ENCODE measurements around the gene NAT9.

NAT9 gene

GRCh38 chr17:74763565-74764387, 12.4 kb downstream of the NAT9 start:
- FAIRE-seq = no peak
- no peak for DNase-seq (ENCODE audit: low spot score)

- DNase-seq (ENCODE audit: low spot score) (no peak), FAIRE-seq (no peak)
Measured at GRCh38 chr17:74761931-74762330, 14.2 kb downstream of the NAT9 start.

- DNase-seq (ENCODE audit: low spot score) (no peak), FAIRE-seq (no peak)
Measured at GRCh38 chr17:74761419-74761818, 14.7 kb downstream of the NAT9 start.

- DNase-seq (ENCODE audit: low spot score) = no peak
- peak; percentile 56 for FAIRE-seq
Measured at GRCh38 chr17:74760404-74761105, 15.6 kb downstream of the NAT9 start.

GRCh38 chr17:74759941-74760340, 16.2 kb downstream of the NAT9 start:
- FAIRE-seq = no peak
- DNase-seq (ENCODE audit: low spot score) = no peak

- FAIRE-seq (peak; percentile 86), DNase-seq (ENCODE audit: low spot score) (no peak)
Measured at GRCh38 chr17:74759243-74759801, 16.8 kb downstream of the NAT9 start.

GRCh38 chr17:74758848-74759168, 17.3 kb downstream of the NAT9 start:
- DNase-seq (ENCODE audit: low spot score) (no peak), FAIRE-seq (peak; percentile 32)

GRCh38 chr17:74757931-74758847, 18.0 kb downstream of the NAT9 start:
- FAIRE-seq (peak; percentile 58), DNase-seq (ENCODE audit: low spot score) (no peak)

- FAIRE-seq = no peak
Measured at GRCh38 chr17:74757502-74757901, 18.6 kb downstream of the NAT9 start.

GRCh38 chr17:74756891-74757290, 19.3 kb downstream of the NAT9 start:
- FAIRE-seq (no peak), DNase-seq (ENCODE audit: low spot score) (no peak)

More at GRCh38 chr17:74757502-74757901, 18.6 kb downstream of the NAT9 start:
- no peak for DNase-seq (ENCODE audit: low spot score)

GRCh38 chr17:74755533-74755932, 20.6 kb downstream of the NAT9 start:
- peak; percentile 63 for FAIRE-seq

GRCh38 chr17:74754832-74755231, 21.3 kb downstream of the NAT9 start:
- DNase-seq (ENCODE audit: low spot score) = no peak
- no peak for FAIRE-seq

More at GRCh38 chr17:74755533-74755932, 20.6 kb downstream of the NAT9 start:
- DNase-seq (ENCODE audit: low spot score) = no peak

GRCh38 chr17:74752822-74753401, 23.2 kb downstream of the NAT9 start:
- FAIRE-seq (no peak), DNase-seq (ENCODE audit: low spot score) (no peak)

GRCh38 chr17:74752415-74752814, 23.7 kb downstream of the NAT9 start:
- DNase-seq (ENCODE audit: low spot score) (no peak), FAIRE-seq (no peak)

- DNase-seq (ENCODE audit: low spot score) (no peak), FAIRE-seq (no peak)
Measured at GRCh38 chr17:74750327-74751069, 25.6 kb downstream of the NAT9 start.

- DNase-seq (ENCODE audit: low spot score) = no peak
- no peak for FAIRE-seq
Measured at GRCh38 chr17:74750039-74750326, 26.2 kb downstream of the NAT9 start.

- DNase-seq (ENCODE audit: low spot score) (peak; percentile 54), FAIRE-seq (peak; percentile 5)
Measured at GRCh38 chr17:74749279-74750038, 26.7 kb downstream of the NAT9 start.

GRCh38 chr17:74748529-74749278, 27.4 kb downstream of the NAT9 start, which contains the start of gene NHERF1:
TSS of gene NHERF1 (plus strand) at chr17:74748628. CDS start at chr17:74748847, 219 bp downstream.
- no peak for FAIRE-seq
- peak; percentile 100 for DNase-seq (ENCODE audit: low spot score)

GRCh38 chr17:74748279-74748528, 27.9 kb downstream of the NAT9 start:
- FAIRE-seq (no peak), DNase-seq (ENCODE audit: low spot score) (no peak)
